ENCODE data around the gene SLC49A3. TPM values are rescaled to one million over a fixed set of nuclear protein-coding genes. Genes with fewer than 3 reads are reported as not detected.

SLC49A3 gene
- total RNA-seq, 1 donor from 2014 or later: 14.6 TPM

Other genes starting within 250 kb of the SLC49A3 start
- gene ZNF721, start 190.0 kb downstream of the SLC49A3 start, total RNA-seq: 11.0 TPM
- gene PIGG, start 189.9 kb downstream of the SLC49A3 start, total RNA-seq: 18.4 TPM
- gene TMEM271, start 112.9 kb downstream of the SLC49A3 start, total RNA-seq: not detected
- 1.1 TPM for gene PDE6B, start 63.6 kb downstream of the SLC49A3 start, total RNA-seq
- gene ATP5ME, start 14.9 kb downstream of the SLC49A3 start, total RNA-seq: 1,145 TPM
- 3.7 TPM for gene MYL5, start 14.6 kb downstream of the SLC49A3 start, total RNA-seq
- gene PCGF3, start 16.7 kb upstream of the SLC49A3 start, total RNA-seq: 20.8 TPM
- gene CPLX1, start 137.0 kb upstream of the SLC49A3 start, total RNA-seq: 4.3 TPM
- 27.9 TPM for gene GAK, start 243.2 kb upstream of the SLC49A3 start, total RNA-seq
- gene TMEM175, start 243.3 kb upstream of the SLC49A3 start, total RNA-seq: 14.9 TPM